COLO829 (cell line): ENCODE results near the gene ATL1.
"Not testable (repeated sequence)": the region's sequence is repeated elsewhere in the genome, so short reads cannot be mapped to it uniquely, and the experiment has no call there.

Source experiments
- DNase-seq: peaks from one replicate; pipeline ENCODE4 v3.0.0; 2012; ENCODE audit warnings: low spot score

Gene ATL1

GRCh38 chr14:50657753-50658152 lies 97.8 kb downstream of the ATL1 start:
- no peak for DNase-seq

GRCh38 chr14:50658203-50658602 lies 98.3 kb downstream of the ATL1 start:
- peak; percentile 71 for DNase-seq

- DNase-seq: no peak
Measured at GRCh38 chr14:50659327-50659974, 99.5 kb downstream of the ATL1 start.

GRCh38 chr14:50664579-50664978 lies 104.6 kb downstream of the ATL1 start:
- not testable (repeated sequence) for DNase-seq

DNA sequence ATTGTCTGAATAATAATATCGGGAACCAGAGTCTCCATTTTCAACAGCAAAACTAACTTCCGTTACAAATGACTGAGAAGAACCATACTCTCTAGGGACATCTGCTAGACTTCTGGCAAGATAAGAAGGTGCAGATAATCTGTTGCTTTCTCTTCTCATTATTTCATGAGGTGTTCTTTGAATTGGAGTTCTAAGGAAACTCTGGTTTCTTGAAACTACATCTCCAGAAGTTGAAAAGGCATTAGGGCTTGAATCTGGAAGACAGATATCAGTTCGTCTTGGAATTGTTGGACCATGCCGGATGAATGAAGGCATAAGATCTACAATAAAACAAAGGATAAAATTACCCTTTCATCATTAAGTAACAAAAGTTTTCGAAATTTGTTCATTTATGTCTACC lies 105.4 kb downstream of the ATL1 start:
- DNase-seq: not testable (repeated sequence)

- no peak for DNase-seq
Measured at GRCh38 chr14:50666772-50667683, 107.1 kb downstream of the ATL1 start.

DNA sequence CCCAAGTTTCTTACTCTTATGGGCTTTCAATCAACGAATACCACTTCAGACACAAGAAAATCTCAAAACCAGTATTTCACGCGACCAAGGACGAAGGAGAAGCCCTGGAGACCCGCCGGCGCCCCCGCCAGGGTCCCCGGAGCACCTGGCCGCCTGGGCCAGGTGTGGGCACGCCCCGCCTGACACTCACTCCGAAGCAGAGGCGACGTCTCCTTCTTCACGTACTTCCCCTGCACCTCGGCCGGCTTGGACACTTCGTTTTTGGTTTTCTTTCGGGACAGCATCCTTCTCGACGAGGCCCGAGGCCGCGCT lies 107.7 kb downstream of the ATL1 start:
- DNase-seq: no peak

- DNase-seq: no peak
Measured at GRCh38 chr14:50667996-50668825, 108.3 kb downstream of the ATL1 start, which contains the start of gene SAV1. Gene SAV1 (minus strand): TSS chr14:50668306. CDS start chr14:50667967, 339 bp downstream.

- no peak for DNase-seq
Measured at GRCh38 chr14:50668826-50669143, 108.8 kb downstream of the ATL1 start.

DNA sequence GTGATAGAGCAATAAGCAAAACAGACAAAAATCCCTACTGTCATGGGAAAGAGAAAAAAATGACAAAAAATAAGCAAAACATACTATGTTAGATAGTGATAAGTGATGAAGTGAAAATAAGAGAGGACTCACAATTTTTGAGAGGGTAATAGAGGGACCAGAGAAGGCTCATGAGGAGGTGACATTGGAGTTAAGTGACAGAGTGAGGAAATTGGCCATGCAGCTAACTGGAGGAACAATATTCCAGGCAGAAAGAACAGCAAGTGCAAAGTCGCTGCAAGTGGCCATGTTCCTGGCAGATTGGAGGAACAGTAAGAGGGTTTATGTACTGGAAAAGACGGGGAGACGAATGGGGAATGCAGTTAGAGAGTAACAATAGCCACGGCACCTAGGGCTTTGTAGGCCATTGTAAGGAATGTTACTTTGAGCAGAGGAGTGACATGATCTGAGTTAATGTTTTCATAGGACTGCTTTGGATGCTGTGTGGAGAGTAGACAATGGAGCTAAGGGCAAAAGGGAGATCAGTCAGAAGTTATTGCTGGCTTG lies 109.6 kb downstream of the ATL1 start:
- no peak for DNase-seq

GRCh38 chr14:50670196-50670865 lies 110.4 kb downstream of the ATL1 start:
- no peak for DNase-seq

DNA sequence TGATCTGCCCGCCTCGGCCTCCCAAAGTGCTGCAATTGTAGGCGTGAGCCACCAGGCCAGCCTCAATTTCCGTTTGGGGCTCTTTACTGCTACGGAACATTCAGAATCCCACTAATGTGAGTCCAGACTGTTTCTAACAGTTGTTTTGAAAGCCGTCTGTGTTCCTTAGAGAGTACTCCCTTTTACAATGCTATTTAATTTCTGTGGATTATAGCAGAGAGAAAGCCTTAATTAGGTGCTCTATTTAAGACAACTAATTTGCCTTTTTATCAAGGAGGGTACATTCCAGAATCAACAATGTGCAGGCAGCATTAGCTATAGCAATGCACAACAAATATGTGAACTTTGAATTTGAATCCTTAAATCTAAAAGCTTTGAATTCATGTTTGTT lies 110.9 kb downstream of the ATL1 start:
- no peak for DNase-seq

- DNase-seq: no peak
Measured at GRCh38 chr14:50675597-50675996, 115.7 kb downstream of the ATL1 start.

- DNase-seq: no peak
Measured at GRCh38 chr14:50676814-50677516, 117.0 kb downstream of the ATL1 start.

GRCh38 chr14:50677527-50678063 lies 117.7 kb downstream of the ATL1 start:
- peak; percentile 59 for DNase-seq

GRCh38 chr14:50678163-50678562 lies 118.2 kb downstream of the ATL1 start:
- DNase-seq: no peak

DNA sequence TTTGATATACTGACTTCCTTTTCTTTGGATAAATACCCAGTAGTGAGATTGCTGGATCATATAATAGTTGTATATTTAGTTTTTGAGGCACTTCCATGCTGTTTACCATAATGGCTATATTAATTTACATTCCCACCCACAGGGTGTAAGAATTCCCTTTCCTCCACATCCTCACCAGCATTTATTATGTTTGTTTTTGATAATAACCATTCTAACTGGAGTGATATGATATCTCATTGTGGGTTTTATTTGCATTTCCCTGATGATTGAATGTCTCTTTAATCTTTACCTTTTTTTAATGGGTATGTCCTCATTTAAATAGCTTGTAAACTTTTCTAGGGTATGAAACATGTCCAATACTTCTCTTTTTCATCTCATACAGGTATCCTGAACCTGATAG lies 119.7 kb downstream of the ATL1 start:
- no peak for DNase-seq
